SKM-1 treated with dmso at 0.1 percent for 144 hours (cell line): ENCODE results near the gene FNDC4.
A peak's percentile ranks its signal among the peaks of the same experiment; 100 is the strongest.

Source experiments
- DNase-seq: peaks from one replicate; lab custom pipeline; 2025; ENCODE audit not compliant: unreplicated experiment; lab: John Stamatoyannopoulos, UW

Gene FNDC4

DNA sequence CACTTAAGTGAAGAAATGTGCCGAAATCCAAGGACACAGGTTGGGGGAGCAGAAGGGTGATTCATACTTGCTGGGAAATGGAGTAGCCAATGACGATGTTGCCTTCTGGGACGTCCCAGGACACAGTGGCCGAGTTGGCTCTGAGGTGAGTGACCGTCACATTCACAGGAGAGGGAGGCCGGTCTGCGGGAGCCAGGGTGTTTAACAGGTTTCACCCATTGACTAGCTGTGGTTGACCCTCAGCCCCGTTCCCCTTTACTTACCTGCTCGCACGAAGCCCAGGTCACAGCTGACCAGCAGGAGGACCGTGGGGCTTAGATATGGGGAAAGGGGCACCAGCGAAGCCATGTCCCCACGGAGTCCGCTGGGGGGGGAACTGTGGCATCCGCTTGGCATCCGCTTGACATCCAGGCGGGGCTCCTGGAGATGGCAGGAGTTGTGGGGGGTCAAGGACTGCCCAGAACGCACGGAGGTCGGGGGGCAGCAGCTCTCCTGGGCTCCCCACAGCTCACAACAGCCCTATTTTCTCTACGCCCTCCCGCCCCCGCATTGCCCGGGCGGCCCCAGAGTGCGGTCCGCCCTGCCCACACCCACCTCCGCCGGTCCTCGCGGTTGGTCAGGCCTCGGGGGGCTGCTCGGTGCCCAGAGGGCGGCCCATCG, 586 bp downstream of the FNDC4 start:
- no peak for DNase-seq

GRCh38 chr2:27493948-27494283, 1.1 kb downstream of the FNDC4 start:
- DNase-seq: no peak

DNA sequence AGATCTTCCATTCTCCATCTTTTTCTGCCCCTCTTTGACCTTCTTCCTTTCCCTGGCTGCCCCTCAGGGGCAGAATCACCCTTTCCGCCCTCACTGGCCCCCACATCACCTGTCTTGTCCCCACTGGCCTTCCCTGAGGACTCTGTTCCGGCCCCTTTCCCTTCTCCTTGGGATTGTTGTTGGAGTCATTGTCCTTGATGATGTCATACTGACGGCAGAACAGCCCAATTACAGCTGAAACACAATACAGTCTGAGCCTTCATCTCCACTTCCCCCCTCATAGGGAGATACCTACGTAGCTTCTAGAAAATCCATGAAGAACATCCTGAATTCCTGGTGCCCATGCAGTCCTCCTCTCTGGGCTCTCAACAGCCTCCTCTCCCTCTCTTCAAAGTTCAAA, 2.4 kb downstream of the FNDC4 start:
- DNase-seq: no peak

- DNase-seq: peak; percentile 79
Measured at GRCh38 chr2:27489498-27490397, 5.3 kb downstream of the FNDC4 start, which contains the start of gene IFT172. Gene IFT172, minus strand, starts transcription at chr2:27489743. Its CDS starts 90 bp downstream, at chr2:27489653.

DNA sequence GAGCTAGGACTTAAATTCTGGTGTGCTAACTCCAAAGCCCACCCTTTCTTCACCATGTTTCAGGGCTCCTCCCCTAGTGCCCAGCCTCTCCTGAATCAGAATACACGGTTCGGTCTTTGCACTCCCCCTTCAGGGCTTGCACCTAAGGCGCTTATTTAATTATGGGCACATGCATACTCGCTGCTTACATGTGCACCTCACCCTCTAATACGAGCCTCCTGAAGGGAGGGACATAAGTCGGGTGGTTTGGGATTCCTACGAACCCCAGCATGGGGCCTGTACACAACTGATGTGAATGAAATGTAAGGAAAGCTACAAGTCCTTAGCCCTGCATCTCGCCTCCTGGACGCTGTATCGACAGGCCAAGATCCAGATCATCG, 5.9 kb downstream of the FNDC4 start:
- no peak for DNase-seq

DNA sequence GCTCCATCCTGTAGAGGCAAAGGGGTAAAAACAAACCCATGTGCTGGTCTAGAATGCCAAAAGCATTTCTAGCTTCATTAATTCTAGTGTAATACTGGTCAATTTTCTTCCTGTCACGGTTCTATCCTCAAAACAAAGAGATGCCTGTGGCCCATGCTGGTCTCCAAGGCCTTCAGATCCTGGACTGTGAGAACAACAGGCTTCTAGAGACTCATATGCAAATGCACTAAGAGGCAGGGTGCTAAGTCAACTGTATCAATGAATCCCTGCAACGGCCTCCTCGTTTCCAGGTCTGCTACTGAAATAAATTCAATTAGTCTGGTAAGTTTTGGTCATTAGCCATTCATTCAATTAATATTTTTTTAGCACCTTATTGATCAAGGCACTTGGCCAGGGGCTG, 9.5 kb downstream of the FNDC4 start:
- no peak for DNase-seq

DNA sequence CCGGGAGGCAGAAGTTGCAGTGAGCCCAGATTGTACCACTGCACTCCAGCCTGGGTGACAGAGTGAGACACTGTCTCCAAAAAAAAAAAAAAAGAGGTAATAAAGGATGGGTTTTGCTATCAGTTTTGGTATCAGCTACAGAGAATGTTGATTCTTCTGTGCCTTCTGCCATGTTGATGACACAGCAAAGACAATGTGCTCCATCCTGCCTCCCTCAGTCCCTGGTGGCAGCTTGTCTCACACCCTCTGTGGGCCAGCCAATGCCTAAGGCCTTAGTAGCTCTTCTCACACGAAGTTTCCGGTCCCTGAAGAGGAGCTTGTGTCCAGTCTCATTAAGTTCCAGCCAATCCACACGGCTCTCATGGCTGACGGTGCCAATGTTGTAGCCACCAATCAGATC, 23.0 kb downstream of the FNDC4 start:
- no peak for DNase-seq

DNA sequence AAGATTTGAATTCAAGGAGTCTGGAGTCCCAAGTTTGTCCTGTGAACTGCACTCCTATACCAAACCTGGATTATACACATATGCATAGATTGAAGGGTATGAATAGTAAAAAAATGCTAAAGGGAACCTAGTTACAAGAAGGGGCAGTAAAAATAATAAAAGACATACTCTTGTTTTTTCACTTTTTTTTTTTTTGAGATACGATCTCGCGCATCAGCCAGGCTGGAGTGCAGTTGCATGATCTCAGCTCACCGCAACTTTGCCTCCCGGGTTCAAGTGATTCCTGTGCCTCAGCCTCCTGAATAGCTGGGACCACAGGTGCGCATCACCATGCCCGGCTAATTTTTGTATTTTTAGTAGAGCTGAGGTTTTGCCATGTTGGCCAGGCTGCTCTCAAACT, 30.6 kb downstream of the FNDC4 start:
- no peak for DNase-seq

GRCh38 chr2:27461118-27461517, 33.9 kb downstream of the FNDC4 start:
- no peak for DNase-seq

GRCh38 chr2:27453968-27454367, 41.0 kb downstream of the FNDC4 start:
- DNase-seq: no peak

- no peak for DNase-seq
Measured at GRCh38 chr2:27451095-27451494, 43.9 kb downstream of the FNDC4 start.

- no peak for DNase-seq
Measured at GRCh38 chr2:27448381-27448780, 46.6 kb downstream of the FNDC4 start.

GRCh38 chr2:27446057-27446456, 48.9 kb downstream of the FNDC4 start:
- DNase-seq: no peak

- no peak for DNase-seq
Measured at GRCh38 chr2:27445615-27446014, 49.4 kb downstream of the FNDC4 start.

DNA sequence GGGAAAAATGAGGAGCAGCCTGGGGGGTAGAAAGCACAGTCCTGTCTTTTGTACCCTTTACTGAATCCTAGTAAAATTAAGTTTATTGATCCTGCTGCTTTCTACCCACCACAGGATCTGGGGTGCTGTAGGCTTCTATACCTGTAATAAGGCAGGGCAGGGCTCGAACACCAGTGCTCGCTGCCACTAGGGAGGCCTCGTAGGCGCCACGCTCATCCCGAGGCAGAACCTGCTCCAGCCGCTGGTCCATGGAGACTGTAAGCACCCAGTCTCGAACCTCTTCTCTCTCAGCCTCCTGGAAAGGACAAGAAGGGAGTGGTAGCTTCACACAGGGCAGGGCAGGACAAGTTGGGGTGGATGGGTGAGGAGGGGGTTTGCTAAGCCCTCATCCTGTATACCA, 49.8 kb downstream of the FNDC4 start:
- DNase-seq: no peak

- DNase-seq: no peak
Measured at GRCh38 chr2:27442920-27443282, 52.1 kb downstream of the FNDC4 start.

GRCh38 chr2:27441958-27442919, 52.8 kb downstream of the FNDC4 start, which contains the start of gene KRTCAP3:
Gene KRTCAP3, plus strand, starts transcription at chr2:27442381. Its CDS starts 32 bp downstream, at chr2:27442413.
- no peak for DNase-seq
